Thyroid gland (tissue), 4 donors: ENCODE data around the gene RBM41. TPM values are rescaled to one million over a fixed set of nuclear protein-coding genes. Genes with fewer than 3 reads are reported as not detected.
"Not testable (repeated sequence)": the region's sequence is repeated elsewhere in the genome, so short reads cannot be mapped to it uniquely, and the experiment has no call there.

ENCODE experiments used
- DNase-seq, 2 donors: peaks; one replicate each; pipeline ENCODE4 v3.0.0-alpha.2; 2019
- H3K27ac ChIP-seq, 3 donors: fragments of 200-600 bp; sonication (generic); 1 replicate in 2 of 3; 2 replicates in 1 of 3; pipeline ENCODE4 v1.5.1; 2016 to 2019; ENCODE audit warnings: mild to moderate bottlenecking in 1 of 3, moderate library complexity in 1 of 3
- H3K27me3 ChIP-seq: fragments of 200-600 bp; sonication (generic); one replicate; pipeline ENCODE4 v1.5.1; 2019
- H3K36me3 ChIP-seq, 2 donors: fragments of 200-600 bp; sonication (generic); one replicate each; pipeline ENCODE4 v1.5.1; 2016 to 2019
- H3K4me1 ChIP-seq, 2 donors: fragments of 200-600 bp; sonication (generic); one replicate each; pipeline ENCODE4 v1.5.1; 2017 to 2019
- H3K4me3 ChIP-seq, 3 donors: fragments of 200-600 bp; sonication (generic); replicated peaks in 1 of 3; 1 replicate in 2 of 3; 2 replicates in 1 of 3; pipeline ENCODE4 v1.5.1; 2016; ENCODE audit warnings: mild to moderate bottlenecking in 1 of 3
- H3K9me3 ChIP-seq: fragments of 200-600 bp; sonication (generic); one replicate; pipeline ENCODE4 v1.5.1; 2017
- POLR2A ChIP-seq, 2 donors: fragments of 450-650 bp; IDR thresholded peaks; one replicate each; pipeline ENCODE4 v1.6.1; 2017; ENCODE audit warnings: antibody characterized with exemption in 2 of 2, mild to moderate bottlenecking in 2 of 2, moderate library complexity in 1 of 2
- WGBS, 2 donors: methylation state at CpG; one replicate each; pipeline ENCODE4 v1.1.5; 2017; 5-methylcytosine and 5-hydroxymethylcytosine counted together
- intact Hi-C: fragments of 100-400 bp; cut with DNase I; formaldehyde crosslinking; loops from one replicate; pipeline ENCODE4 v1.15.1; 2023
- total RNA-seq, 4 donors: library from RNA; depleted of rRNA; stranded (reverse); fragments of >200 nt; gene quantifications; one replicate each; pipeline ENCODE4 v1.2.3, GENCODE V29; 2016
- TF ChIP-seq, protein P1 (sequence below), 6 experiments: fragments of 200-600 bp in 3 of 6; fragments of 450-650 bp in 3 of 6; sonication (generic) in 3 of 6; IDR thresholded peaks; one replicate each; pipeline ENCODE4 v1.5.1; 2016 to 2019; ENCODE audit warnings: antibody characterized with exemption in 6 of 6, mild to moderate bottlenecking in 2 of 6, inconsistent platforms in 1 of 6, moderate library complexity in 1 of 6

RBM41 gene
- total RNA-seq, 4 donors from 2014 or later, result 24.0 to 48.8 (median 30.5) TPM

- TF ChIP-seq POLR2A (IDR thresholded peaks at IDR 0.05), result no peak
- no peak overlapping the region for H3K4me3 ChIP-seq
- no peak for DNase-seq
- H3K36me3 ChIP-seq, result no peaks in the 10 kb centered on the region
- intact Hi-C loops, result no loop called here
- no peaks in the 10 kb centered on the region for H3K4me1 ChIP-seq
- no peak overlapping the region for H3K27ac ChIP-seq
- H3K27me3 ChIP-seq, result no peaks in the 10 kb centered on the region
- no peaks in the 10 kb centered on the region for H3K9me3 ChIP-seq
- 97% methylated on average over 6 of the region's 6 CpGs for WGBS, 2 donors
Measured at GRCh38 chrX:107076158-107076557, 42.5 kb downstream of the RBM41 start.

DNA sequence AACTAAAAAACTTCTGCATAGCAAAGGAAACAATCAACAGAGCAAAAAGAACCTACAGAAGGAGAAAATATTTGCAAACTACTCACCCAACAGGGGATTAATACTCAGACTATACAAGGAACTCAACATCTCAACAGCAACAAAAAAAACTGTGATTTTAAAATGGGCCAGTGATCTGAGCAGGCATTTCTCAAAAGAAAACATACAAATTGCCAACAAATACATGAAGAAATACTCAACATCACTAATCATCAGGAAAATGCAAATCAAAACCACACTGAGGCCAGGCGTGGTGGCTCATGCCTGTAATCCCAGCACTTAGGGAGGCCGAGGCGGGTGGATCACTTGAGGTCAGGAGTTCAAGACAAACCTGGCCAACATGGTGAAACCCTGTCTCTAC, 60.9 kb downstream of the RBM41 start:
- H3K4me1 ChIP-seq, H3K27me3 ChIP-seq, H3K4me3 ChIP-seq, H3K9me3 ChIP-seq, intact Hi-C loops, H3K27ac ChIP-seq, H3K36me3 ChIP-seq, DNase-seq: not testable (repeated sequence)
- WGBS, 2 donors, result 93% methylated on average over 3 of the region's 3 CpGs

GRCh38 chrX:107054978-107055377, 63.6 kb downstream of the RBM41 start:
- TF ChIP-seq, protein P1, sequence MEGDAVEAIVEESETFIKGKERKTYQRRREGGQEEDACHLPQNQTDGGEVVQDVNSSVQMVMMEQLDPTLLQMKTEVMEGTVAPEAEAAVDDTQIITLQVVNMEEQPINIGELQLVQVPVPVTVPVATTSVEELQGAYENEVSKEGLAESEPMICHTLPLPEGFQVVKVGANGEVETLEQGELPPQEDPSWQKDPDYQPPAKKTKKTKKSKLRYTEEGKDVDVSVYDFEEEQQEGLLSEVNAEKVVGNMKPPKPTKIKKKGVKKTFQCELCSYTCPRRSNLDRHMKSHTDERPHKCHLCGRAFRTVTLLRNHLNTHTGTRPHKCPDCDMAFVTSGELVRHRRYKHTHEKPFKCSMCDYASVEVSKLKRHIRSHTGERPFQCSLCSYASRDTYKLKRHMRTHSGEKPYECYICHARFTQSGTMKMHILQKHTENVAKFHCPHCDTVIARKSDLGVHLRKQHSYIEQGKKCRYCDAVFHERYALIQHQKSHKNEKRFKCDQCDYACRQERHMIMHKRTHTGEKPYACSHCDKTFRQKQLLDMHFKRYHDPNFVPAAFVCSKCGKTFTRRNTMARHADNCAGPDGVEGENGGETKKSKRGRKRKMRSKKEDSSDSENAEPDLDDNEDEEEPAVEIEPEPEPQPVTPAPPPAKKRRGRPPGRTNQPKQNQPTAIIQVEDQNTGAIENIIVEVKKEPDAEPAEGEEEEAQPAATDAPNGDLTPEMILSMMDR (IDR thresholded peaks at IDR 0.05), result no peak
- no peak for TF ChIP-seq POLR2A (IDR thresholded peaks at IDR 0.05)
- H3K36me3 ChIP-seq, result no peaks in the 10 kb centered on the region
- intact Hi-C loops, result no loop called here
- no peaks in the 10 kb centered on the region for H3K27me3 ChIP-seq
- no peaks in the 10 kb centered on the region for H3K9me3 ChIP-seq
- H3K4me3 ChIP-seq, result no peak overlapping the region
- H3K4me1 ChIP-seq, result no peaks in the 10 kb centered on the region
- DNase-seq, result no peak
- WGBS, 2 donors, result 91 to 92% methylated on average over 3 of the region's 3 CpGs
- no peak overlapping the region for H3K27ac ChIP-seq

- Histone ChIP-seq H3K4me1 (no peaks in the 10 kb centered on the region), H3K27ac (no peak overlapping the region), H3K9me3 (no peaks in the 10 kb centered on the region), H3K4me3 (no peak overlapping the region), H3K36me3 (no peaks in the 10 kb centered on the region), H3K27me3 (no peaks in the 10 kb centered on the region)
- 26 to 52% methylated on average over 6 of the region's 6 CpGs for WGBS, 2 donors
- TF ChIP-seq POLR2A (IDR thresholded peaks at IDR 0.05), result no peak
- TF ChIP-seq, protein P1 (IDR thresholded peaks at IDR 0.05), result no peak
- intact Hi-C loops, result no loop called here
- peak; percentile 15 to 40 for DNase-seq
Measured at GRCh38 chrX:107050195-107050709, 68.4 kb downstream of the RBM41 start.

DNA sequence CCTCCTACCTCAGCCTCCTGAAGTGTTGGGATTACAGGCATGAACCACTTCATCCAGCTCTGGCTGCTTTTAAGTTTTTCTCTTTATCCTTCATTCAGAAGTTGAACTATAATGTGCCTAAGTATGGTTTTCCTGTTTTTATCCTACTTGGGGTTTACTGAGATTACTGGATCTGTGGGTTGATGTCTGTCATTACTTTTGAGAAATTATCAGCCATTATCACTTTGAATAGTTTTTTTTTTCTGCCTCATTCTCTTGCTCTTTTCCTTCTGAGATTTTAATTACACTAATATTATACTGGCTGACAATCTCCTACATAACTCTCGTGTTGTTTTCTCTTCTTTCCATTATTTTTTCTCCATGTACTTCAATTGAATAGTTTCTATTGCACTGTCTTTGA, 71.0 kb downstream of the RBM41 start:
- Histone ChIP-seq H3K4me1 (no peaks in the 10 kb centered on the region), H3K27ac (no peak overlapping the region), H3K4me3 (no peak overlapping the region), H3K27me3 (no peaks in the 10 kb centered on the region), H3K36me3 (no peaks in the 10 kb centered on the region), H3K9me3 (no peaks in the 10 kb centered on the region)
- TF ChIP-seq POLR2A (IDR thresholded peaks at IDR 0.05), result no peak
- TF ChIP-seq, protein P1 (IDR thresholded peaks at IDR 0.05), result no peak
- intact Hi-C loops, result no loop called here
- no peak for DNase-seq
- WGBS, 2 donors, result 77 to 83% methylated on average over 1 of the region's 1 CpG

DNA sequence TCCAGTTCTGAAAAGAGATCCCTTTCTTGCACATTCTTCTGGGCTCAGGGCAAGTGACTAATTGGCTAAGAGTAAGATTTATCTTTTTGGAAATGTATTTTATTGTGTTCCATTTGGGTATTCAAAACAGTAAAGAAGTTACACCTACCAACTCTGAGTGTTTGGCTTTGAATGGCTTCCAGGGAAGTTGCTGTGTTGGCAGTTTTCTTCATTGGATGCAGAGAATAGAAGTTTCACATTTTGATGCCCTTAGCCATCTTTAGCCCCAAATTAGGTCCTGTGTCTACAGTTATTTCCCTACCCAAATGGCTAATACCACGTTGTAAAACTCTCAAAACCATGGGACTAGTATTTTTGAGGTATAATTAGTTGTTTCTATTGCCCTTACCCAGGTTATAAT, 88.9 kb downstream of the RBM41 start:
- DNase-seq, result no peak
- Histone ChIP-seq H3K4me1 (no peaks in the 10 kb centered on the region), H3K27me3 (no peaks in the 10 kb centered on the region), H3K9me3 (no peaks in the 10 kb centered on the region), H3K27ac (no peak overlapping the region), H3K36me3 (no peaks in the 10 kb centered on the region), H3K4me3 (no peak overlapping the region)
- intact Hi-C loops, result no loop called here
- TF ChIP-seq POLR2A (IDR thresholded peaks at IDR 0.05), result no peak
- TF ChIP-seq, protein P1 (IDR thresholded peaks at IDR 0.05), result no peak
- 86 to 92% methylated on average over 1 of the region's 1 CpG for WGBS, 2 donors
